GM23338 (cell line): ENCODE results near the gene RPS6KC1. TPM values are rescaled to one million over a fixed set of nuclear protein-coding genes. Genes with fewer than 3 reads are reported as not detected.
"Not testable (repeated sequence)": the region's sequence is repeated elsewhere in the genome, so short reads cannot be mapped to it uniquely, and the experiment has no call there.

ENCODE experiments used
- ATAC-seq: fragments of 200-7000 bp; cut with Tn5 transposase; 3 replicates; pipeline ENCODE4 v1.9.1; 2020
- DNase-seq: peaks from one replicate; pipeline ENCODE4 v3.0.0-alpha.2; 2015; ENCODE audit warnings: low spot score
- H2AFZ ChIP-seq: fragments of 200-600 bp; sonication (generic); 2 replicates; pipeline ENCODE4 v1.8.0; 2016; ENCODE audit warnings: antibody characterized with exemption, mild to moderate bottlenecking, moderate library complexity
- H3F3A ChIP-seq: fragments of 200-600 bp; sonication (generic); replicated peaks from 2 replicates; pipeline ENCODE4 v1.8.0; 2017; ENCODE audit warnings: antibody characterized with exemption, mixed run types, low read depth
- H3K27ac ChIP-seq: fragments of 200-600 bp; sonication (generic); 2 replicates; pipeline ENCODE4 v1.6.1; 2016; ENCODE audit warnings: low read depth
- H3K27me3 ChIP-seq: fragments of 200-600 bp; sonication (generic); 2 replicates; pipeline ENCODE4 v1.8.0; 2016; ENCODE audit warnings: mild to moderate bottlenecking, mixed run types, moderate library complexity; ENCODE audit not compliant: insufficient read depth
- H3K36me3 ChIP-seq: fragments of 200-600 bp; sonication (generic); 2 replicates; pipeline ENCODE4 v1.8.0; 2016; ENCODE audit warnings: mild to moderate bottlenecking; ENCODE audit not compliant: insufficient read depth
- H3K4me1 ChIP-seq: fragments of 200-600 bp; sonication (generic); 2 replicates; pipeline ENCODE4 v1.8.0; 2016; ENCODE audit warnings: mild to moderate bottlenecking, moderate library complexity; ENCODE audit not compliant: insufficient read depth
- H3K4me2 ChIP-seq: fragments of 200-600 bp; sonication (generic); 2 replicates; pipeline ENCODE4 v1.7.1; 2017; ENCODE audit warnings: mixed run types
- H3K4me3 ChIP-seq: fragments of 200-600 bp; sonication (generic); 2 replicates; pipeline ENCODE4 v1.6.1; 2016; ENCODE audit warnings: mixed run types
- H3K79me2 ChIP-seq: fragments of 200-600 bp; sonication (generic); replicated peaks from 2 replicates; pipeline ENCODE4 v1.8.0; 2017; ENCODE audit warnings: mild to moderate bottlenecking; ENCODE audit not compliant: insufficient read depth
- H3K9me2 ChIP-seq: fragments of 200-600 bp; sonication (generic); 2 replicates; pipeline ENCODE4 v1.8.0; 2017; ENCODE audit not compliant: insufficient read depth
- H4K20me1 ChIP-seq: fragments of 200-600 bp; sonication (generic); replicated peaks from 2 replicates; pipeline ENCODE4 v1.8.0; 2017; ENCODE audit warnings: mild to moderate bottlenecking; ENCODE audit not compliant: insufficient read depth
- H3K27ac Mint-ChIP-seq: 2 replicates; pipeline ENCODE4 v1.8.0; 2020; ENCODE audit warnings: inconsistent platforms, mild to moderate bottlenecking, moderate library complexity, mixed read lengths
- H3K27me3 Mint-ChIP-seq: 3 replicates; pipeline ENCODE4 v1.8.0; 2022; ENCODE audit warnings: low read depth, mild to moderate bottlenecking, moderate library complexity, mixed read lengths, inconsistent platforms; ENCODE audit not compliant: insufficient read depth, poor library complexity
- H3K36me3 Mint-ChIP-seq: 3 replicates; pipeline ENCODE4 v1.8.0; 2021; ENCODE audit warnings: low read depth, mild to moderate bottlenecking, inconsistent platforms, moderate library complexity, mixed read lengths
- H3K4me1 Mint-ChIP-seq: 3 replicates; pipeline ENCODE4 v1.8.0; 2020; ENCODE audit warnings: mild to moderate bottlenecking, inconsistent platforms, mixed read lengths
- H3K4me3 Mint-ChIP-seq: 3 replicates; pipeline ENCODE4 v1.8.0; 2021; ENCODE audit warnings: moderate library complexity, mild to moderate bottlenecking, inconsistent platforms, mixed read lengths
- H3K9me3 Mint-ChIP-seq: 3 replicates; pipeline ENCODE4 v1.8.0; 2020; ENCODE audit warnings: moderate library complexity, mild to moderate bottlenecking, inconsistent platforms, mixed read lengths
- CREB1 ChIP-seq: fragments of 250-450 bp; sonication (Bioruptor Pico); IDR thresholded peaks from 2 replicates; pipeline ENCODE4 v1.5.0; 2020; ENCODE audit warnings: low read depth, mild to moderate bottlenecking, moderate library complexity
- ETS1 ChIP-seq: IDR thresholded peaks from 2 replicates; pipeline ENCODE4 v1.6.1; 2016; ENCODE audit warnings: antibody characterized with exemption
- EZH2 ChIP-seq: fragments of 200-600 bp; sonication (generic); IDR thresholded peaks from one replicate; pipeline ENCODE4 v1.8.0; 2017; ENCODE audit warnings: antibody characterized with exemption, mild to moderate bottlenecking, low read depth; ENCODE audit not compliant: unreplicated experiment
- EZH2phosphoT487 ChIP-seq: fragments of 200-600 bp; sonication (generic); IDR thresholded peaks from one replicate; pipeline ENCODE4 v1.8.1; 2018; ENCODE audit warnings: antibody characterized with exemption; ENCODE audit not compliant: unreplicated experiment
- JUNB ChIP-seq: IDR thresholded peaks from one replicate; pipeline ENCODE4 v1.6.1; 2016; ENCODE audit warnings: antibody characterized with exemption; ENCODE audit not compliant: unreplicated experiment
- NANOG ChIP-seq: IDR thresholded peaks from 2 replicates; pipeline ENCODE4 v1.6.1; 2016; ENCODE audit warnings: antibody characterized with exemption, borderline replicate concordance
- POLR2AphosphoS5 ChIP-seq: IDR thresholded peaks from 2 replicates; pipeline ENCODE4 v1.6.1; 2016; ENCODE audit warnings: antibody characterized with exemption, low read depth
- STAT1 ChIP-seq: IDR thresholded peaks from one replicate; pipeline ENCODE4 v1.6.1; 2016; ENCODE audit warnings: antibody characterized with exemption; ENCODE audit not compliant: unreplicated experiment
- ZNF114 ChIP-seq: fragments of 250-450 bp; sonication (Bioruptor Pico); IDR thresholded peaks from 2 replicates; pipeline ENCODE4 v1.5.0; 2020; ENCODE audit warnings: mild to moderate bottlenecking, moderate library complexity
- ZNF331 ChIP-seq: fragments of 250-450 bp; sonication (Bioruptor Pico); IDR thresholded peaks from 2 replicates; pipeline ENCODE4 v1.5.0; 2020; ENCODE audit warnings: low read depth, mild to moderate bottlenecking, moderate library complexity
- polyA plus RNA-seq: library from polyadenylated mRNA; unstranded; fragments of >200 nt; fragmentation: Nextera tagmentation; extraction: Ambion mirVana; gene quantifications from 2 replicates; pipeline ENCODE4 v1.2.1, GENCODE V29; 2016
- total RNA-seq: library from RNA; depleted of rRNA; stranded (reverse); fragments of >200 nt; shearing (Covaris generic); gene quantifications from 2 replicates; pipeline ENCODE4 v1.2.3, GENCODE V29; 2014
- TF ChIP-seq, protein P1 (sequence below): fragments of 250-450 bp; sonication (Bioruptor Pico); IDR thresholded peaks from 2 replicates; pipeline ENCODE4 v1.5.0; 2020; ENCODE audit warnings: mild to moderate bottlenecking, moderate library complexity
- TF ChIP-seq, protein P2 (sequence below), 2 experiments: fragments of 200-600 bp in 1 of 2; sonication (generic) in 1 of 2; conservative IDR thresholded peaks; 2 replicates each; pipeline versions ENCODE4 v1.5.1 to v1.6.1; 2016 to 2017; ENCODE audit warnings: antibody characterized with exemption in 2 of 2, low read depth in 2 of 2, mild to moderate bottlenecking in 2 of 2, moderate library complexity in 1 of 2

RPS6KC1 gene
- total and polyA plus RNA-seq, 2 experiments from 2014 or later, result 7.9 to 24.9 TPM

DNA sequence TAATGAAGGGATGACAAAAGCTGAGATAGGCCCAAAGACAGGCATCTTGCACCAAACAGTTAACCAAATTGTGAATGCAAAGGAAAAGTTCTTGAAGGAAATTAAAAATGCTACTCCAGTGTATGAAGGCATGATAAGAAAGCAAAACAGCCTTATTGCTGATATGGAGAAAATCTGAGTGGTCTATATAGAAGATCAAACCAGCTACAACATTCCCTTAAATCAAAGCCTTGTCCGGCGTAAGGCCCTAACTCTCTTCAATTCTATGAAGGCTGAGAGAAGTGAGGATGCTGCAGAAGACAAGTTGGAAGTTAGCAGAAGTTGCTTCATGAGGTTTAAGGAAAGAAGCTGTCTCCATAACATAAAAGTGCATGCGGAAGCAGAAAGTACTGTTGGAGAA, 31.0 kb upstream of the RPS6KC1 start (continued):
- no peak for TF ChIP-seq CREB1 (CRISPR knock-in tag)
- TF ChIP-seq STAT1, result no peak
- TF ChIP-seq ETS1, result no peak
- TF ChIP-seq NANOG, result no peak
- TF ChIP-seq ZNF331 (CRISPR knock-in tag), result no peak
- TF ChIP-seq JUNB, result no peak
- TF ChIP-seq EZH2, result no peak
- TF ChIP-seq EZH2phosphoT487, result no peak
- TF ChIP-seq POLR2AphosphoS5, result no peak
- no peak for TF ChIP-seq ZNF114 (CRISPR knock-in tag)

GRCh38 chr1:213027024-213027423, 24.0 kb upstream of the RPS6KC1 start:
- H3K4me1 Mint-ChIP-seq, H3K4me3 ChIP-seq, H4K20me1 ChIP-seq, ATAC-seq, H3K27me3 Mint-ChIP-seq, H3K4me3 Mint-ChIP-seq, H3K27ac Mint-ChIP-seq, H3K27me3 ChIP-seq, H3F3A ChIP-seq, H3K36me3 ChIP-seq, DNase-seq, H3K27ac ChIP-seq, H3K4me1 ChIP-seq, H2AFZ ChIP-seq, H3K79me2 ChIP-seq, H3K36me3 Mint-ChIP-seq, H3K4me2 ChIP-seq: not testable (repeated sequence)
- H3K9me2 ChIP-seq, result 0 out of 2 replicates have a peak, but pooled peaks cover 14% of the 10 kb centered on the region
- peaks cover 28% of the 10 kb centered on the region for H3K9me3 Mint-ChIP-seq

GRCh38 chr1:213032651-213033050, 18.4 kb upstream of the RPS6KC1 start:
- H3K36me3 Mint-ChIP-seq, result no peaks in the 10 kb centered on the region
- no peak overlapping the region for H3K4me3 ChIP-seq
- H3K9me3 Mint-ChIP-seq, result peaks cover 7% of the 10 kb centered on the region
- no peak overlapping the region for H3K4me2 ChIP-seq
- H2AFZ ChIP-seq, result no peak overlapping the region
- H3K27me3 Mint-ChIP-seq, result peaks cover 5% of the 10 kb centered on the region
- H4K20me1 ChIP-seq, result no peaks in the 10 kb centered on the region
- no peaks in the 10 kb centered on the region; the same call in 1 of the 2 replicates for H3K36me3 ChIP-seq
- no peak overlapping the region for H3K4me3 Mint-ChIP-seq
- no peaks in the 10 kb centered on the region for H3K27me3 ChIP-seq
- H3K79me2 ChIP-seq, result no peaks in the 10 kb centered on the region
- H3K4me1 ChIP-seq, result no peaks in the 10 kb centered on the region
- H3K27ac Mint-ChIP-seq, result no peak overlapping the region
- H3F3A ChIP-seq, result no peaks in the 10 kb centered on the region
- DNase-seq (no peak), ATAC-seq (no peak)
- no peak overlapping the region for H3K27ac ChIP-seq
- TF ChIP-seq, protein P1, sequence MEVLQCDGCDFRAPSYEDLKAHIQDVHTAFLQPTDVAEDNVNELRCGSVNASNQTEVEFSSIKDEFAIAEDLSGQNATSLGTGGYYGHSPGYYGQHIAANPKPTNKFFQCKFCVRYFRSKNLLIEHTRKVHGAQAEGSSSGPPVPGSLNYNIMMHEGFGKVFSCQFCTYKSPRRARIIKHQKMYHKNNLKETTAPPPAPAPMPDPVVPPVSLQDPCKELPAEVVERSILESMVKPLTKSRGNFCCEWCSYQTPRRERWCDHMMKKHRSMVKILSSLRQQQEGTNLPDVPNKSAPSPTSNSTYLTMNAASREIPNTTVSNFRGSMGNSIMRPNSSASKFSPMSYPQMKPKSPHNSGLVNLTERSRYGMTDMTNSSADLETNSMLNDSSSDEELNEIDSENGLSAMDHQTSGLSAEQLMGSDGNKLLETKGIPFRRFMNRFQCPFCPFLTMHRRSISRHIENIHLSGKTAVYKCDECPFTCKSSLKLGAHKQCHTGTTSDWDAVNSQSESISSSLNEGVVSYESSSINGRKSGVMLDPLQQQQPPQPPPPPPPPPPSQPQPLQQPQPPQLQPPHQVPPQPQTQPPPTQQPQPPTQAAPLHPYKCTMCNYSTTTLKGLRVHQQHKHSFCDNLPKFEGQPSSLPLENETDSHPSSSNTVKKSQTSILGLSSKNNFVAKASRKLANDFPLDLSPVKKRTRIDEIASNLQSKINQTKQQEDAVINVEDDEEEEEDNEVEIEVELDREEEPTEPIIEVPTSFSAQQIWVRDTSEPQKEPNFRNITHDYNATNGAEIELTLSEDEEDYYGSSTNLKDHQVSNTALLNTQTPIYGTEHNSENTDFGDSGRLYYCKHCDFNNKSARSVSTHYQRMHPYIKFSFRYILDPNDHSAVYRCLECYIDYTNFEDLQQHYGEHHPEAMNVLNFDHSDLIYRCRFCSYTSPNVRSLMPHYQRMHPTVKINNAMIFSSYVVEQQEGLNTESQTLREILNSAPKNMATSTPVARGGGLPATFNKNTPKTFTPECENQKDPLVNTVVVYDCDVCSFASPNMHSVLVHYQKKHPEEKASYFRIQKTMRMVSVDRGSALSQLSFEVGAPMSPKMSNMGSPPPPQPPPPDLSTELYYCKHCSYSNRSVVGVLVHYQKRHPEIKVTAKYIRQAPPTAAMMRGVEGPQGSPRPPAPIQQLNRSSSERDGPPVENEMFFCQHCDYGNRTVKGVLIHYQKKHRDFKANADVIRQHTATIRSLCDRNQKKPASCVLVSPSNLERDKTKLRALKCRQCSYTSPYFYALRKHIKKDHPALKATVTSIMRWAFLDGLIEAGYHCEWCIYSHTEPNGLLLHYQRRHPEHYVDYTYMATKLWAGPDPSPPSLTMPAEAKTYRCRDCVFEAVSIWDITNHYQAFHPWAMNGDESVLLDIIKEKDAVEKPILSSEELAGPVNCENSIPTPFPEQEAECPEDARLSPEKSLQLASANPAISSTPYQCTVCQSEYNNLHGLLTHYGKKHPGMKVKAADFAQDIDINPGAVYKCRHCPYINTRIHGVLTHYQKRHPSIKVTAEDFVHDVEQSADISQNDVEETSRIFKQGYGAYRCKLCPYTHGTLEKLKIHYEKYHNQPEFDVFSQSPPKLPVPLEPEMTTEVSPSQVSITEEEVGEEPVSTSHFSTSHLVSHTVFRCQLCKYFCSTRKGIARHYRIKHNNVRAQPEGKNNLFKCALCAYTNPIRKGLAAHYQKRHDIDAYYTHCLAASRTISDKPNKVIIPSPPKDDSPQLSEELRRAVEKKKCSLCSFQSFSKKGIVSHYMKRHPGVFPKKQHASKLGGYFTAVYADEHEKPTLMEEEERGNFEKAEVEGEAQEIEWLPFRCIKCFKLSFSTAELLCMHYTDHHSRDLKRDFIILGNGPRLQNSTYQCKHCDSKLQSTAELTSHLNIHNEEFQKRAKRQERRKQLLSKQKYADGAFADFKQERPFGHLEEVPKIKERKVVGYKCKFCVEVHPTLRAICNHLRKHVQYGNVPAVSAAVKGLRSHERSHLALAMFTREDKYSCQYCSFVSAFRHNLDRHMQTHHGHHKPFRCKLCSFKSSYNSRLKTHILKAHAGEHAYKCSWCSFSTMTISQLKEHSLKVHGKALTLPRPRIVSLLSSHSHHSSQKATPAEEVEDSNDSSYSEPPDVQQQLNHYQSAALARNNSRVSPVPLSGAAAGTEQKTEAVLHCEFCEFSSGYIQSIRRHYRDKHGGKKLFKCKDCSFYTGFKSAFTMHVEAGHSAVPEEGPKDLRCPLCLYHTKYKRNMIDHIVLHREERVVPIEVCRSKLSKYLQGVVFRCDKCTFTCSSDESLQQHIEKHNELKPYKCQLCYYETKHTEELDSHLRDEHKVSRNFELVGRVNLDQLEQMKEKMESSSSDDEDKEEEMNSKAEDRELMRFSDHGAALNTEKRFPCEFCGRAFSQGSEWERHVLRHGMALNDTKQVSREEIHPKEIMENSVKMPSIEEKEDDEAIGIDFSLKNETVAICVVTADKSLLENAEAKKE (CRISPR knock-in tag), result no peak
- TF ChIP-seq ZNF114 (CRISPR knock-in tag), result no peak
- TF ChIP-seq, protein P2, sequence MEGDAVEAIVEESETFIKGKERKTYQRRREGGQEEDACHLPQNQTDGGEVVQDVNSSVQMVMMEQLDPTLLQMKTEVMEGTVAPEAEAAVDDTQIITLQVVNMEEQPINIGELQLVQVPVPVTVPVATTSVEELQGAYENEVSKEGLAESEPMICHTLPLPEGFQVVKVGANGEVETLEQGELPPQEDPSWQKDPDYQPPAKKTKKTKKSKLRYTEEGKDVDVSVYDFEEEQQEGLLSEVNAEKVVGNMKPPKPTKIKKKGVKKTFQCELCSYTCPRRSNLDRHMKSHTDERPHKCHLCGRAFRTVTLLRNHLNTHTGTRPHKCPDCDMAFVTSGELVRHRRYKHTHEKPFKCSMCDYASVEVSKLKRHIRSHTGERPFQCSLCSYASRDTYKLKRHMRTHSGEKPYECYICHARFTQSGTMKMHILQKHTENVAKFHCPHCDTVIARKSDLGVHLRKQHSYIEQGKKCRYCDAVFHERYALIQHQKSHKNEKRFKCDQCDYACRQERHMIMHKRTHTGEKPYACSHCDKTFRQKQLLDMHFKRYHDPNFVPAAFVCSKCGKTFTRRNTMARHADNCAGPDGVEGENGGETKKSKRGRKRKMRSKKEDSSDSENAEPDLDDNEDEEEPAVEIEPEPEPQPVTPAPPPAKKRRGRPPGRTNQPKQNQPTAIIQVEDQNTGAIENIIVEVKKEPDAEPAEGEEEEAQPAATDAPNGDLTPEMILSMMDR (conservative IDR thresholded peaks at IDR 0.05; ENCODE audit: low read depth in 2 of 2), result no peak
- no peak for TF ChIP-seq EZH2
- 0 out of 2 replicates have a peak, but pooled peaks cover 7% of the 10 kb centered on the region for H3K9me2 ChIP-seq
- H3K4me1 Mint-ChIP-seq, result no peaks in the 10 kb centered on the region
